GM18508 (cell line): ENCODE data around the gene PRKAR2A.
"Not testable (repeated sequence)": the region's sequence is repeated elsewhere in the genome, so short reads cannot be mapped to it uniquely, and the experiment has no call there.

ENCODE experiments used
- ATAC-seq: cut with Tn5 transposase; IDR thresholded peaks from one replicate; pipeline ENCODE4 v1.9.1; 2021; ENCODE audit warnings: moderate number of reproducible peaks; ENCODE audit not compliant: insufficient read depth, unreplicated experiment

The PRKAR2A gene

GRCh38 chr3:48845170-48845569 lies 2.5 kb downstream of the PRKAR2A start:
- ATAC-seq, result no peak

- ATAC-seq, result no peak
Measured at GRCh38 chr3:48837163-48837562, 10.5 kb downstream of the PRKAR2A start.

- no peak for ATAC-seq
Measured at GRCh38 chr3:48835650-48836366, 11.9 kb downstream of the PRKAR2A start.

GRCh38 chr3:48832684-48833083 lies 15.0 kb downstream of the PRKAR2A start:
- no peak for ATAC-seq

GRCh38 chr3:48830715-48831114 lies 17.0 kb downstream of the PRKAR2A start:
- ATAC-seq, result no peak

GRCh38 chr3:48829525-48829924 lies 18.1 kb downstream of the PRKAR2A start:
- ATAC-seq, result not testable (repeated sequence)

GRCh38 chr3:48827874-48828273 lies 19.8 kb downstream of the PRKAR2A start:
- not testable (repeated sequence) for ATAC-seq

- no peak for ATAC-seq
Measured at GRCh38 chr3:48826451-48826850, 21.2 kb downstream of the PRKAR2A start.

- no peak for ATAC-seq
Measured at GRCh38 chr3:48820612-48821324, 26.9 kb downstream of the PRKAR2A start.

GRCh38 chr3:48819234-48820221 lies 28.1 kb downstream of the PRKAR2A start:
- no peak for ATAC-seq

GRCh38 chr3:48811524-48811923 lies 36.1 kb downstream of the PRKAR2A start:
- no peak for ATAC-seq

- ATAC-seq, result no peak
Measured at GRCh38 chr3:48804930-48805329, 42.7 kb downstream of the PRKAR2A start.

GRCh38 chr3:48800831-48801230 lies 46.8 kb downstream of the PRKAR2A start:
- not testable (repeated sequence) for ATAC-seq

- ATAC-seq, result no peak
Measured at GRCh38 chr3:48798998-48799397, 48.7 kb downstream of the PRKAR2A start.

- no peak for ATAC-seq
Measured at GRCh38 chr3:48797626-48798025, 50.0 kb downstream of the PRKAR2A start.

- ATAC-seq, result no peak
Measured at GRCh38 chr3:48795997-48796732, 51.5 kb downstream of the PRKAR2A start.

GRCh38 chr3:48793484-48793883 lies 54.2 kb downstream of the PRKAR2A start:
- ATAC-seq, result not testable (repeated sequence)

- ATAC-seq, result no peak
Measured at GRCh38 chr3:48789665-48790064, 58.0 kb downstream of the PRKAR2A start.

GRCh38 chr3:48788544-48789162 lies 59.0 kb downstream of the PRKAR2A start:
- ATAC-seq, result no peak
